Hepatocyte (in vitro differentiated cells): ENCODE measurements around the gene SGMS1. TPM values are rescaled to one million over a fixed set of nuclear protein-coding genes. Genes with fewer than 3 reads are reported as not detected.

ENCODE experiments used
- DNase-seq: peaks from one replicate; pipeline ENCODE4 v3.0.0-alpha.2; 2016; ENCODE audit warnings: low spot score
- H2AFZ ChIP-seq: fragments of 200-600 bp; sonication (generic); 2 replicates; pipeline ENCODE4 v1.6.0; 2016; ENCODE audit warnings: antibody characterized with exemption, mild to moderate bottlenecking
- H3K27ac ChIP-seq: fragments of 200-600 bp; sonication (generic); 2 replicates; pipeline ENCODE4 v1.5.1; 2016; ENCODE audit warnings: mild to moderate bottlenecking
- H3K27me3 ChIP-seq: fragments of 200-600 bp; sonication (generic); 2 replicates; pipeline ENCODE4 v1.6.1; 2016
- H3K36me3 ChIP-seq: fragments of 200-600 bp; sonication (generic); replicated peaks from 2 replicates; pipeline ENCODE4 v1.5.1; 2016; ENCODE audit warnings: low read depth; ENCODE audit not compliant: insufficient read depth
- H3K4me1 ChIP-seq: fragments of 200-600 bp; sonication (generic); 2 replicates; pipeline ENCODE4 v1.5.1; 2016; ENCODE audit warnings: mild to moderate bottlenecking, moderate library complexity; ENCODE audit not compliant: insufficient read depth
- H3K4me2 ChIP-seq: fragments of 200-600 bp; sonication (generic); 2 replicates; pipeline ENCODE4 v1.6.0; 2016
- H3K4me3 ChIP-seq: fragments of 200-600 bp; sonication (generic); 2 replicates; pipeline ENCODE4 v1.5.1; 2016; ENCODE audit warnings: mild to moderate bottlenecking
- H3K79me2 ChIP-seq: fragments of 200-600 bp; sonication (generic); 2 replicates; pipeline ENCODE4 v1.6.0; 2017; ENCODE audit warnings: mild to moderate bottlenecking
- H3K9me2 ChIP-seq: fragments of 200-600 bp; sonication (generic); replicated peaks from 2 replicates; pipeline ENCODE4 v1.6.0; 2017; ENCODE audit warnings: mild to moderate bottlenecking; ENCODE audit not compliant: insufficient read depth
- H3K9me3 ChIP-seq: fragments of 200-600 bp; sonication (generic); 2 replicates; pipeline ENCODE4 v1.5.1; 2016; ENCODE audit warnings: low read depth, mild to moderate bottlenecking
- H4K20me1 ChIP-seq: fragments of 200-600 bp; sonication (generic); 2 replicates; pipeline ENCODE4 v1.6.0; 2016; ENCODE audit warnings: mild to moderate bottlenecking; ENCODE audit not compliant: insufficient read depth, poor library complexity, severe bottlenecking
- EZH2 ChIP-seq: fragments of 200-600 bp; sonication (generic); IDR thresholded peaks from 2 replicates; pipeline ENCODE4 v1.6.1; 2016; ENCODE audit warnings: antibody characterized with exemption, mild to moderate bottlenecking, borderline replicate concordance
- EZH2phosphoT487 ChIP-seq: fragments of 200-600 bp; sonication (generic); IDR thresholded peaks from one replicate; pipeline ENCODE4 v1.6.1; 2018; ENCODE audit warnings: antibody characterized with exemption, mild to moderate bottlenecking, low read depth, moderate library complexity; ENCODE audit not compliant: unreplicated experiment, severe bottlenecking
- WGBS: methylation state at CpG from one replicate; pipeline ENCODE4 v1.1.6; 2016; ENCODE audit warnings: low lambda C conversion rate; ENCODE audit errors: missing lambda C conversion rate; 5-methylcytosine and 5-hydroxymethylcytosine counted together
- polyA plus RNA-seq: library from polyadenylated mRNA; unstranded; fragments of >200 nt; fragmentation: Nextera tagmentation; extraction: Ambion mirVana; gene quantifications from 2 replicates; pipeline ENCODE4 v1.2.1, GENCODE V29; 2016
- total RNA-seq: library from RNA; depleted of rRNA; stranded (reverse); fragments of >200 nt; gene quantifications from 2 replicates; pipeline ENCODE4 v1.2.3, GENCODE V29; 2014
- TF ChIP-seq, protein P1 (sequence below): fragments of 200-600 bp; sonication (generic); IDR thresholded peaks from 2 replicates; pipeline ENCODE4 v1.5.1; 2016; ENCODE audit warnings: antibody characterized with exemption, mild to moderate bottlenecking; ENCODE audit not compliant: poor library complexity

SGMS1 gene
- total and polyA plus RNA-seq, 2 experiments from 2014 or later, result 28.1 to 87.8 TPM

DNA sequence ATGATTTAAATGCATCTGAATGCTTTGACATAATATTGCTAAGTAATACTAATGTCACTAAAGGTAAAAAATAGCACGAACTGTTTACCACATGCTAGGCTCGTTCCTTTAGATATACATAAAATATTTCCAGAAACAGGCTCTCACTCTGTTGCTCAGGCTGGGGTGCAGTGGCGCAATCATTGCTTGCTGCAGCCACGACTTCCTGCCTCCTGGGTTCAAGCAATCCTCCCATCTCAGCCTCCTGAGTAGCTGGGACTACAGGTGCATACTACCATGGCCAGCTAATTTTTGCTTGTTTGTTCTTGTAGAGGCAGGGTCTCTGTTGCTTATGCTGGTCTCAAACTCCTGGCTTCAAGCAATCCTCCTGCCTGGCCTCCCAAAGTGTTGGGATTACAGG is 183.3 kb downstream of the SGMS1 start:
- no peak overlapping the region for H2AFZ ChIP-seq
- H4K20me1 ChIP-seq, result no peaks in the 10 kb centered on the region
- no peak for DNase-seq
- H3K9me3 ChIP-seq, result no peaks in the 10 kb centered on the region
- WGBS, result 94% methylated on average over 4 of the region's 4 CpGs
- H3K27ac ChIP-seq, result no peak overlapping the region
- TF ChIP-seq EZH2phosphoT487, result no peak
- TF ChIP-seq, protein P1, sequence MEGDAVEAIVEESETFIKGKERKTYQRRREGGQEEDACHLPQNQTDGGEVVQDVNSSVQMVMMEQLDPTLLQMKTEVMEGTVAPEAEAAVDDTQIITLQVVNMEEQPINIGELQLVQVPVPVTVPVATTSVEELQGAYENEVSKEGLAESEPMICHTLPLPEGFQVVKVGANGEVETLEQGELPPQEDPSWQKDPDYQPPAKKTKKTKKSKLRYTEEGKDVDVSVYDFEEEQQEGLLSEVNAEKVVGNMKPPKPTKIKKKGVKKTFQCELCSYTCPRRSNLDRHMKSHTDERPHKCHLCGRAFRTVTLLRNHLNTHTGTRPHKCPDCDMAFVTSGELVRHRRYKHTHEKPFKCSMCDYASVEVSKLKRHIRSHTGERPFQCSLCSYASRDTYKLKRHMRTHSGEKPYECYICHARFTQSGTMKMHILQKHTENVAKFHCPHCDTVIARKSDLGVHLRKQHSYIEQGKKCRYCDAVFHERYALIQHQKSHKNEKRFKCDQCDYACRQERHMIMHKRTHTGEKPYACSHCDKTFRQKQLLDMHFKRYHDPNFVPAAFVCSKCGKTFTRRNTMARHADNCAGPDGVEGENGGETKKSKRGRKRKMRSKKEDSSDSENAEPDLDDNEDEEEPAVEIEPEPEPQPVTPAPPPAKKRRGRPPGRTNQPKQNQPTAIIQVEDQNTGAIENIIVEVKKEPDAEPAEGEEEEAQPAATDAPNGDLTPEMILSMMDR, result no peak
- TF ChIP-seq EZH2, result no peak
- H3K79me2 ChIP-seq, result no peaks in the 10 kb centered on the region
- H3K4me1 ChIP-seq, result no peaks in the 10 kb centered on the region
- no peaks in the 10 kb centered on the region for H3K36me3 ChIP-seq
- H3K4me3 ChIP-seq, result no peak overlapping the region
- no peaks in the 10 kb centered on the region for H3K27me3 ChIP-seq
- no peak overlapping the region for H3K4me2 ChIP-seq
- H3K9me2 ChIP-seq, result no peaks in the 10 kb centered on the region

DNA sequence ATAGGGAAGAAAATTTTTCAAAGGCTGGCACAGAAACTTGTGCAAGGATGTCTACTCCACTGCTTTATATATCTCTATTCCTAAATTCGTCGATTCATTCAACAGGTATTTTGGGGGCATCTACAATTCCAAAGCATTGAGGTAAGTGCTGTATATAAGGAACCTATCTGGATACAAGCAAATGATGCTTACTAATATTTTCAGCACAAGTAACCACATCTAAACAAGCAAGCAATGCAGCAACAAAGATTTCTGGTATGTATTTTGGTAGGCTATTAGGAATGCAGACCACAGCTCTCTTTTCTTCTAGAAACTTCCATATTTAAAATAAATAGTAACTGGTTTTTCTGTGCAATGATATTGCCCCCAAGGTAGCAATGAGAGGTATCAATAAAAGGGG is 183.9 kb downstream of the SGMS1 start:
- Histone ChIP-seq H3K4me1 (no peaks in the 10 kb centered on the region), H3K36me3 (no peaks in the 10 kb centered on the region), H3K27ac (no peak overlapping the region), H3K9me3 (no peaks in the 10 kb centered on the region), H3K79me2 (no peaks in the 10 kb centered on the region), H3K27me3 (no peaks in the 10 kb centered on the region), H3K4me2 (no peak overlapping the region), H2AFZ (no peak overlapping the region), H3K4me3 (no peak overlapping the region), H4K20me1 (no peaks in the 10 kb centered on the region), H3K9me2 (no peaks in the 10 kb centered on the region)
- 96% methylated on average over 2 of the region's 2 CpGs for WGBS
- TF ChIP-seq, protein P1, result no peak
- DNase-seq, result no peak

DNA sequence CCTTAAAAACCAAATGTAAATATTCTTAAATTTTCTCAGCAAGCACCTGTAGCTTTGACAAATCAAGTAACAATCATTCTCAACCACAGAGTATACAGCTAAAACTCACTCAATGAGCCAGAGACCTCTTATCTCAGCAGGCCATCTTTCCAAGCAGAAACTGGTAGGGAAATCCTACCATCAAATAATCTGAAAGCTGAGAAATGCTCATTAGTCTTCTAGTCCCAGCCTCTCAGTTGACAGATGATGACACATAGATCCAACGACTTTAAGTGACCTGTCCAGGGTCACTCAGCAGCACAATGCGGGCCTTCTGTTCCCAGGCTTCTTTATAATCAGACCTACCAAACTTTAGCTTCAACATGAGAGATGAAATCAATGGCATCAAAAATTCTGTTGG is 184.6 kb downstream of the SGMS1 start:
- H3K9me3 ChIP-seq, result no peaks in the 10 kb centered on the region
- WGBS, result 62% methylated on average over 2 of the region's 2 CpGs
- no peaks in the 10 kb centered on the region for H4K20me1 ChIP-seq
- no peak overlapping the region for H3K27ac ChIP-seq
- no peaks in the 10 kb centered on the region for H3K27me3 ChIP-seq
- no peaks in the 10 kb centered on the region for H3K79me2 ChIP-seq
- DNase-seq, result no peak
- no peaks in the 10 kb centered on the region for H3K4me1 ChIP-seq
- H3K9me2 ChIP-seq, result no peaks in the 10 kb centered on the region
- TF ChIP-seq, protein P1, result no peak
- TF ChIP-seq EZH2phosphoT487, result no peak
- no peak for TF ChIP-seq EZH2
- H2AFZ ChIP-seq, result no peak overlapping the region
- H3K4me3 ChIP-seq, result no peak overlapping the region
- H3K4me2 ChIP-seq, result no peak overlapping the region
- H3K36me3 ChIP-seq, result no peaks in the 10 kb centered on the region
